ENCODE results near the gene PCBP3. TPM values are rescaled to one million over a fixed set of nuclear protein-coding genes. Genes with fewer than 3 reads are reported as not detected.

PCBP3 gene
- total and polyA plus RNA-seq, 2 donors (not counting 3 experiments of a cell fraction or from before 2014, with no cell fraction given) = 0.06 to 1.1 TPM

GRCh38 chr21:45634511-45635183, 8.9 kb upstream of the PCBP3 start:
- no peaks in the 10 kb centered on the region for H3K36me3 ChIP-seq (ENCODE audit: control insufficient read depth in 2 of 2, extremely low read depth in 1 of 2, insufficient read depth in 2 of 2, low read length in 2 of 2)
- no peak overlapping the region for H2AFZ ChIP-seq (ENCODE audit: low read depth, low read length)
- FAIRE-seq (no peak), DNase-seq (ENCODE audit: low read depth, low spot score) (no peak)
- ChIA-PET POLR2A (no interaction called here), CTCF (no interaction called here)
- H3K4me2 ChIP-seq (ENCODE audit: insufficient read depth, low read length) = no peak overlapping the region
- H3K79me2 ChIP-seq (ENCODE audit: control insufficient read depth, insufficient read depth, low read length) = no peaks in the 10 kb centered on the region
- dilution Hi-C loops (cut with MboI; ENCODE audit: extremely low pct_ligation_motif_present, low sequenced_read_pairs) (no loop called here), intact Hi-C loops (cut with micrococcal nuclease) (no loop called here)
- no peak overlapping the region for H3K9ac ChIP-seq (replicated peaks; ENCODE audit: extremely low read depth, insufficient read depth, low read length)
- no peaks in the 10 kb centered on the region for H3K9me3 ChIP-seq (replicated peaks; ENCODE audit: control insufficient read depth, insufficient read depth, low read length)
- no peaks in the 10 kb centered on the region for H3K4me1 ChIP-seq (ENCODE audit: control insufficient read depth, extremely low read depth, insufficient read depth, low read length)
- TF ChIP-seq GATA2 (IDR thresholded peaks at IDR 0.05; ENCODE audit: insufficient read depth, insufficient read length, low read depth, low read length) (no peak), EZH2 (IDR thresholded peaks at IDR 0.05; ENCODE audit: borderline replicate concordance, low read depth, low read length, severe bottlenecking) (no peak), FOS (IDR thresholded peaks at IDR 0.05; ENCODE audit: borderline replicate concordance, insufficient read depth, low read length) (no peak), MYC (IDR thresholded peaks at IDR 0.05; ENCODE audit: low read depth, low read length) (no peak), JUN (IDR thresholded peaks at IDR 0.05; ENCODE audit: borderline replicate concordance, insufficient read depth, insufficient read length, low read depth) (no peak), POLR2A (IDR thresholded peaks at IDR 0.05; ENCODE audit: low read depth, low read length) (no peak), POLR2AphosphoS5 (IDR thresholded peaks at IDR 0.05; ENCODE audit: insufficient read depth, low read depth, low read length) (no peak)
- TF ChIP-seq, protein P1, sequence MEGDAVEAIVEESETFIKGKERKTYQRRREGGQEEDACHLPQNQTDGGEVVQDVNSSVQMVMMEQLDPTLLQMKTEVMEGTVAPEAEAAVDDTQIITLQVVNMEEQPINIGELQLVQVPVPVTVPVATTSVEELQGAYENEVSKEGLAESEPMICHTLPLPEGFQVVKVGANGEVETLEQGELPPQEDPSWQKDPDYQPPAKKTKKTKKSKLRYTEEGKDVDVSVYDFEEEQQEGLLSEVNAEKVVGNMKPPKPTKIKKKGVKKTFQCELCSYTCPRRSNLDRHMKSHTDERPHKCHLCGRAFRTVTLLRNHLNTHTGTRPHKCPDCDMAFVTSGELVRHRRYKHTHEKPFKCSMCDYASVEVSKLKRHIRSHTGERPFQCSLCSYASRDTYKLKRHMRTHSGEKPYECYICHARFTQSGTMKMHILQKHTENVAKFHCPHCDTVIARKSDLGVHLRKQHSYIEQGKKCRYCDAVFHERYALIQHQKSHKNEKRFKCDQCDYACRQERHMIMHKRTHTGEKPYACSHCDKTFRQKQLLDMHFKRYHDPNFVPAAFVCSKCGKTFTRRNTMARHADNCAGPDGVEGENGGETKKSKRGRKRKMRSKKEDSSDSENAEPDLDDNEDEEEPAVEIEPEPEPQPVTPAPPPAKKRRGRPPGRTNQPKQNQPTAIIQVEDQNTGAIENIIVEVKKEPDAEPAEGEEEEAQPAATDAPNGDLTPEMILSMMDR (IDR thresholded peaks at IDR 0.05; ENCODE audit: extremely low read depth in 1 of 2, insufficient read depth in 1 of 2, low read depth in 1 of 2, low read length in 2 of 2) = no peak
- TF ChIP-seq, protein P2, sequence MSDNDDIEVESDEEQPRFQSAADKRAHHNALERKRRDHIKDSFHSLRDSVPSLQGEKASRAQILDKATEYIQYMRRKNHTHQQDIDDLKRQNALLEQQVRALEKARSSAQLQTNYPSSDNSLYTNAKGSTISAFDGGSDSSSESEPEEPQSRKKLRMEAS (IDR thresholded peaks at IDR 0.05; ENCODE audit: insufficient read depth, insufficient read length) = no peak
- no TSS peak for BruUV-seq (replicated peaks)
- H3K4me3 ChIP-seq (replicated peaks in 1 of 3; ENCODE audit: insufficient read depth in 1 of 3, low read depth in 1 of 3, low read length in 3 of 3) = no peak overlapping the region
- no peak overlapping the region for H3K27ac ChIP-seq (ENCODE audit: insufficient read depth, low read depth, low read length)
- H3K9me1 ChIP-seq (replicated peaks; ENCODE audit: control insufficient read depth, extremely low read depth, insufficient read depth, low read length) = no peaks in the 10 kb centered on the region
- no peaks in the 10 kb centered on the region for H4K20me1 ChIP-seq (replicated peaks; ENCODE audit: control insufficient read depth, extremely low read depth, insufficient read depth, low read length)
- H3K27me3 ChIP-seq (ENCODE audit: control insufficient read depth in 2 of 2, insufficient read depth in 2 of 2, low read length in 2 of 2) = no peaks in the 10 kb centered on the region

Data from endothelial cell of umbilical vein (primary cell).